Upper lobe of left lung (tissue), 4 donors: ENCODE results near the gene GBA3.

Experiments used
- EP300 ChIP-seq, 4 donors: sonication (generic); formaldehyde crosslinking; IDR thresholded peaks; one replicate each; pipeline ENCODE4 v1.5.1; 2017; ENCODE audit warnings: antibody characterized with exemption in 4 of 4, control low read depth in 2 of 4
- POLR2AphosphoS5 ChIP-seq, 2 donors: sonication (generic); formaldehyde crosslinking; IDR thresholded peaks; one replicate each; pipeline ENCODE4 v1.5.1; 2017; ENCODE audit warnings: antibody characterized with exemption in 2 of 2
- TF ChIP-seq, protein P1 (sequence below), 6 experiments: fragments of 450-650 bp in 4 of 6; fragments of 200-600 bp in 2 of 6; sonication (generic) in 2 of 6; IDR thresholded peaks; one replicate each; pipeline ENCODE4 v1.5.1; 2016 to 2019; ENCODE audit warnings: antibody characterized with exemption in 6 of 6

DNA sequence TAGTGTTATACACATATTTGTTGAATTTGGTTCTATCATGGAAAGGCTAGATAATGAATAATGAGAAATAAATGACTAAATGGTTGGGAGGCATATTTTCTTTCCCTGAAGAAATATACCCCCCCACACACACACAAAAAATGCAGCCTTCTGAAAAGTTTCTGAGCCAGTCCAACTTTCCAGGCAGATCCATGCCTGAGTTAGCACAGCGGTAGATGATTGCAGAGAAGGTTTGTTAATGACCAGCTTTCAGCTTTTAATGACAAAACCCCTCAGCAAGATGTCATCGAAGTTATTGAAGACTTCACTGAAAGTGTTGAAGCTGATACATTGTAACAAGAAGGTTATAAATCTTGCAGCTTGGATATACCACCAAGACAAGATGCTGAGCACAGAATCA is 61.4 kb downstream of the GBA3 start:
- TF ChIP-seq, protein P1, sequence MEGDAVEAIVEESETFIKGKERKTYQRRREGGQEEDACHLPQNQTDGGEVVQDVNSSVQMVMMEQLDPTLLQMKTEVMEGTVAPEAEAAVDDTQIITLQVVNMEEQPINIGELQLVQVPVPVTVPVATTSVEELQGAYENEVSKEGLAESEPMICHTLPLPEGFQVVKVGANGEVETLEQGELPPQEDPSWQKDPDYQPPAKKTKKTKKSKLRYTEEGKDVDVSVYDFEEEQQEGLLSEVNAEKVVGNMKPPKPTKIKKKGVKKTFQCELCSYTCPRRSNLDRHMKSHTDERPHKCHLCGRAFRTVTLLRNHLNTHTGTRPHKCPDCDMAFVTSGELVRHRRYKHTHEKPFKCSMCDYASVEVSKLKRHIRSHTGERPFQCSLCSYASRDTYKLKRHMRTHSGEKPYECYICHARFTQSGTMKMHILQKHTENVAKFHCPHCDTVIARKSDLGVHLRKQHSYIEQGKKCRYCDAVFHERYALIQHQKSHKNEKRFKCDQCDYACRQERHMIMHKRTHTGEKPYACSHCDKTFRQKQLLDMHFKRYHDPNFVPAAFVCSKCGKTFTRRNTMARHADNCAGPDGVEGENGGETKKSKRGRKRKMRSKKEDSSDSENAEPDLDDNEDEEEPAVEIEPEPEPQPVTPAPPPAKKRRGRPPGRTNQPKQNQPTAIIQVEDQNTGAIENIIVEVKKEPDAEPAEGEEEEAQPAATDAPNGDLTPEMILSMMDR (IDR thresholded peaks at IDR 0.05): no peak
- TF ChIP-seq EP300 (IDR thresholded peaks at IDR 0.05) (no peak), POLR2AphosphoS5 (IDR thresholded peaks at IDR 0.05) (no peak)
